HL-60 (cell line): ENCODE data around the gene PLXNA2.

Experiments
- DNase-seq, 2 experiments: peaks; one replicate each; pipeline ENCODE4 v3.0.0-alpha.2; 2010 to 2020; ENCODE audit warnings: low read depth in 1 of 2, low spot score in 1 of 2
- H3K27ac ChIP-seq: fragments of 250-450 bp; sonication (Bioruptor Pico); replicated peaks from 2 replicates; pipeline ENCODE4 v1.5.1; 2020; ENCODE audit warnings: mild to moderate bottlenecking, moderate library complexity
- H3K27me3 ChIP-seq: fragments of 250-450 bp; sonication (Bioruptor Pico); 2 replicates; pipeline ENCODE4 v1.5.1; 2021; ENCODE audit warnings: mild to moderate bottlenecking, moderate library complexity; ENCODE audit not compliant: insufficient read depth, poor library complexity, severe bottlenecking
- H3K4me3 ChIP-seq: replicated peaks from 2 replicates; pipeline ENCODE4 v1.5.1; 2011; ENCODE audit warnings: mild to moderate bottlenecking, control low read depth, low read length; ENCODE audit not compliant: insufficient read depth
- CTCF ChIP-seq: IDR thresholded peaks from one replicate; pipeline ENCODE4 v1.5.1; 2011; ENCODE audit warnings: low read length, control low read depth, inconsistent platforms; ENCODE audit not compliant: insufficient read depth
- GABPA ChIP-seq: IDR thresholded peaks from 2 replicates; pipeline ENCODE4 v1.6.1; 2012; ENCODE audit warnings: low read depth
- POLR2AphosphoS5 ChIP-seq: IDR thresholded peaks from 2 replicates; pipeline ENCODE4 v1.6.1; 2012; ENCODE audit warnings: low read depth
- REST ChIP-seq: IDR thresholded peaks from 2 replicates; pipeline ENCODE4 v1.6.1; 2012; ENCODE audit warnings: low read depth; ENCODE audit not compliant: insufficient replicate concordance
- SPI1 ChIP-seq: IDR thresholded peaks from 2 replicates; pipeline ENCODE4 v1.6.1; 2012; ENCODE audit warnings: low read depth, mild to moderate bottlenecking, borderline replicate concordance

Gene PLXNA2

GRCh38 chr1:208179961-208180409 is 64.2 kb downstream of the PLXNA2 start:
- H3K4me3 ChIP-seq: no peak overlapping the region
- no peak overlapping the region for H3K27ac ChIP-seq
- TF ChIP-seq REST (no peak), POLR2AphosphoS5 (no peak), SPI1 (no peak), GABPA (no peak), CTCF (no peak)
- DNase-seq: no peak
- peaks cover 2% of the 10 kb centered on the region for H3K27me3 ChIP-seq

GRCh38 chr1:208179263-208179816 is 64.8 kb downstream of the PLXNA2 start:
- TF ChIP-seq CTCF (no peak), SPI1 (no peak), REST (no peak)
- Histone ChIP-seq H3K27me3 (peaks cover 2% of the 10 kb centered on the region), H3K4me3 (no peak overlapping the region), H3K27ac (no peak overlapping the region)
- DNase-seq: no peak

GRCh38 chr1:208178091-208178529 is 66.1 kb downstream of the PLXNA2 start:
- Histone ChIP-seq H3K27me3 (peaks cover 2% of the 10 kb centered on the region), H3K27ac (no peak overlapping the region), H3K4me3 (no peak overlapping the region)
- TF ChIP-seq SPI1 (no peak), CTCF (no peak), REST (no peak), GABPA (no peak), POLR2AphosphoS5 (no peak)
- no peak for DNase-seq
